Fibroblast of mammary gland (primary cell): Measurements from ENCODE around the gene DBET.
"Not testable (repeated sequence)": the region's sequence is repeated elsewhere in the genome, so short reads cannot be mapped to it uniquely, and the experiment has no call there.

Source experiments
- DNase-seq: peaks from one replicate; pipeline ENCODE4 v3.0.0-alpha.2; 2010; ENCODE audit warnings: low read depth
- H3K4me3 ChIP-seq: 2 replicates; pipeline ENCODE4 v1.5.1; 2011; ENCODE audit warnings: low read depth, mild to moderate bottlenecking, low read length, moderate library complexity; ENCODE audit not compliant: control insufficient read depth
- TF ChIP-seq, protein P1 (sequence below): conservative IDR thresholded peaks from 2 replicates; pipeline ENCODE4 v1.5.1; 2011; ENCODE audit warnings: low read depth, low read length, inconsistent platforms; ENCODE audit not compliant: control insufficient read depth, insufficient read depth

DBET gene

DNA sequence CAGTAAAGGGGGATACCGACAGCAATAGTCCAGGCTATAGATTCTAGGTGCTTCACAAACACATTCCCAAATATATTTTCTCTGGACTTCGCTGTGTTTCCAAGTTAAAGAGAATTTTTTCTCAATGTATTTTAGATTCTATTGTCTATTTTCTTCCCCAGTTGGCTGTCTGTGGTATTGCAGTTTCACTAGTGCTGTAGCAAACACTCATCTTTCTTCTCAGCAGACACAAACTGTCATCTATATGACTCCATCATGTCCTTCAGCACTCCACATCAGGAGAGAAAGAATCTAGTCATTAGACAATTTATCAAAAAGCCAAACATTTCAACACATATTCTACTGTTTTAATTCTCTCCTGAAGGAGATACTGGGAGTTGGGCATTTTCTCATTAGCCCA, at the start of gene DBET:
Gene DBET (plus strand): TSS at position 161 of the 400 bp plus-strand sequence.
- DNase-seq, result not testable (repeated sequence)

DNA sequence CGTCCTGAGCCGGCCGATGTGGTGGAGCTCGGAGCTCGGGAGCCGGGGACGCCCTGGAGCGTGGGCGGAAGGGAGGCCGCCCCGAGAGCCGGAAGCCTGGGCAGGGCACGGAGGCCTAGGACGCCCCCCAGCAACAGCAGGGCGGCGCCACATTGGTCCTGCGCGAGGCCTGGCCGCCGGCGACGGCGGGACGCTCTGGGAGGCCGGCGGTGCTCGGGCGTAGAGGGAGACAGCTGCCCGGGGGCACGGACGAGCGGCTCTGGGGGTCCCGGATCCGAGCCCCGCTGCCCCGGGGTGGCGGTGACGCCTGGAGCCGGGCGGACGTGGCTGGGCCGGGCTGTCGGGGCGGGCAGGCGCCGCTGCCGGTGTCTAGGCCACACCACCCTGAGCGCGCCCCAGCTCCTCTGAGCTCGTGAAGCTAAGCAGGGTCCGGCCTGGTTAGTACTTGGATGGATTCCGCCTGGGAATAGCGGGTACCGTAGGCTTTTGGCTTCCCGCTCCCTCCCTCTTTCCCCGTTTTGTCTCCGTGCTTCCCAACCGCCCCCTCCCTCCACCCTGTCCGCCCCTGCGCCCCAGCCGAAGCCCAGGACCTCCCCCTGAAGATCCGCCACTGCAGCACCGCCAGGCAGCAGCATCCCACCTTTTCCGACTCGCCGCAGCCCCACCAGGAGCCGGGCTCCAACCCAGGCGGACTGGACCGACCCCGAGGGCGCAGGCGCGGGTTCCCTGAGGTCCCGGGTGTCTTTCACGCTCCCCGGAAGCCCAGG, 49.3 kb upstream of the DBET start:
- H3K4me3 ChIP-seq, result no peak overlapping the region
- DNase-seq, result no peak
- TF ChIP-seq, protein P1, sequence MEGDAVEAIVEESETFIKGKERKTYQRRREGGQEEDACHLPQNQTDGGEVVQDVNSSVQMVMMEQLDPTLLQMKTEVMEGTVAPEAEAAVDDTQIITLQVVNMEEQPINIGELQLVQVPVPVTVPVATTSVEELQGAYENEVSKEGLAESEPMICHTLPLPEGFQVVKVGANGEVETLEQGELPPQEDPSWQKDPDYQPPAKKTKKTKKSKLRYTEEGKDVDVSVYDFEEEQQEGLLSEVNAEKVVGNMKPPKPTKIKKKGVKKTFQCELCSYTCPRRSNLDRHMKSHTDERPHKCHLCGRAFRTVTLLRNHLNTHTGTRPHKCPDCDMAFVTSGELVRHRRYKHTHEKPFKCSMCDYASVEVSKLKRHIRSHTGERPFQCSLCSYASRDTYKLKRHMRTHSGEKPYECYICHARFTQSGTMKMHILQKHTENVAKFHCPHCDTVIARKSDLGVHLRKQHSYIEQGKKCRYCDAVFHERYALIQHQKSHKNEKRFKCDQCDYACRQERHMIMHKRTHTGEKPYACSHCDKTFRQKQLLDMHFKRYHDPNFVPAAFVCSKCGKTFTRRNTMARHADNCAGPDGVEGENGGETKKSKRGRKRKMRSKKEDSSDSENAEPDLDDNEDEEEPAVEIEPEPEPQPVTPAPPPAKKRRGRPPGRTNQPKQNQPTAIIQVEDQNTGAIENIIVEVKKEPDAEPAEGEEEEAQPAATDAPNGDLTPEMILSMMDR, result no peak

More for the DNA sequence above, at the start of gene DBET:
- not testable (repeated sequence) for H3K4me3 ChIP-seq

DNA sequence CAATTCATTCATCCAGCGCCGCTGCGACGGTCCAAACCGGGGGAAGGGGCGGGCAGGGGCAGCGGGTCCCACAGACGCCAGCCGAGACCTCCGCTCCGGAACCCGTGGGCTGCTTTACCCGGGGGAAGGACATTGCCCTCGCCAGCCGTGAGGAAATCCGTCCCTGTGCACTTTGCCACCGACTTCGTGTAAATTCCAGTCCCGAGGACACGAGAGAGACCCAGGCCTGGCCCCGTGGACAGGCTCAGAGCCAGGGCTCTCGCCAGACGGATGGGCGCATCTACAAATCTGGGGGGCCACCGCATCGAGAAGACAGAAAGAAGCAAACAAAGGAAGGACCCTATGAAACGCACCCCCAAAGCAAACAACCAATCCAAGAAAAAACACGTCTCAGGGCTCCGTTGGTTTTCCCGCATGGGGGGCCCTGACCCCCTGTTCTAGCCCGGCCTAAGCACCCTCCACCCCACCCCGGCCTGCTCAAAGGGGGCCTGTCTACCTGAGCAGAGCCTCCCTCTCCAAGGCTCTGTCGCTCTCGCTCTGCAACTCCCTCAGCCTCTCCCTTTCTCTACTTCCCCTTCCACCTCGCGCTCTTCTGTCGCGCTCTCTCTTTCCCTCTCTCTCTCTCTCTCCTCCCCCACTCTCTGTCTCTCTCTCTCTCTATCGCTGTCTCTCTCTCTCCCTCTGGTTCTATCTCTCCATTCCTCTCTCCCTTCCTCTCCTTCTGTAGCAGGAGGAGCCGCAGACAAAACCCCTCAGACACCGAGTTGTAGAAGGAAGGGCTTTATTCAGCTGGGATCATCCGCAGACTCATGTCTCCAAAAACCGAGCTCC, 48.5 kb upstream of the DBET start:
- no peak overlapping the region for H3K4me3 ChIP-seq
- no peak for DNase-seq
- TF ChIP-seq, protein P1, result no peak

DNA sequence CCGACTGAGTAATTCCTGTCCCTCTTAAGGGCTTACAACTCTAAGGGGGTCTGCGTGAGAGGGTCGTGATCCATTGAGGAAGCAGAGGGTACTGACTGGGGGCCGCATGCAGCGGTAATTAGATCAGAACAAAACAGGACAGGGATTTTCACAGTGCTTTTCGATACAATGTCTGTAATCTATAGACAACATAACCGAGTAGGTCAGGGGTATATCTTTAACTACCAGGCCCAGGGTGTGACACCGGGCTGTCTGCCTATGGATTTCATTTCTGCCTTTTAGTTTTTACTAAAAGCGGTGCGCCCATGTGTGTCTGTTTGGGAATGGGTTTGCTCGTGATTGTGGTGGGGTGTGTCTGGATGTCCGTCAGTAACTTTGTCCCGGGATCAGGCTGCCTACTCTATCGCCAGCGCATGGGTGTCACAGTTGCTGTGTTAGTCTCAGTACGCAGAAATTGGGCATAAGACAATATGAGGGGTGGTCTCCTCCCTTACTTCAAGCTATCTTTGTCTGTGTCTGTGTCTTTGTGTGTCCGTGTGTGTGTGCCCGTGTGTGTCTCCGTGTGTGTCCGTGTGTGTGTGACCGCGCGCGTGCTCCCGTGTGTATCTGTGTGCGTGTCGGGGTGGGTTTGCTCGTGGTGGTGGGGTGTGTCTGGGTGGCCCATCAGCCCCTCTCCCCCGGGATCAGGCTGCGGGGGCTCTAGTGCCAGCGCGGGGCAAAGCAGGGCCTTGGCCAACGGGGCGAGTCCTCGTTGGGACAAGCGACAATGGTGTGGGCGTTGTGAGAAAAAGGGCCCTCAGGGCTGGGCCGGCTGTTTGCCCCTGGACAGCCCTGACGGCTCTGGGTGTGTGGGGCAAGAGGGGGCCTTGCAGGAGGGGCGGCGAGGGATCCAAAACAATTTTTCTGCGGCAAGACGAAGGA, 47.7 kb upstream of the DBET start:
- H3K4me3 ChIP-seq, result no peak overlapping the region
- TF ChIP-seq, protein P1, result no peak
- no peak for DNase-seq

DNA sequence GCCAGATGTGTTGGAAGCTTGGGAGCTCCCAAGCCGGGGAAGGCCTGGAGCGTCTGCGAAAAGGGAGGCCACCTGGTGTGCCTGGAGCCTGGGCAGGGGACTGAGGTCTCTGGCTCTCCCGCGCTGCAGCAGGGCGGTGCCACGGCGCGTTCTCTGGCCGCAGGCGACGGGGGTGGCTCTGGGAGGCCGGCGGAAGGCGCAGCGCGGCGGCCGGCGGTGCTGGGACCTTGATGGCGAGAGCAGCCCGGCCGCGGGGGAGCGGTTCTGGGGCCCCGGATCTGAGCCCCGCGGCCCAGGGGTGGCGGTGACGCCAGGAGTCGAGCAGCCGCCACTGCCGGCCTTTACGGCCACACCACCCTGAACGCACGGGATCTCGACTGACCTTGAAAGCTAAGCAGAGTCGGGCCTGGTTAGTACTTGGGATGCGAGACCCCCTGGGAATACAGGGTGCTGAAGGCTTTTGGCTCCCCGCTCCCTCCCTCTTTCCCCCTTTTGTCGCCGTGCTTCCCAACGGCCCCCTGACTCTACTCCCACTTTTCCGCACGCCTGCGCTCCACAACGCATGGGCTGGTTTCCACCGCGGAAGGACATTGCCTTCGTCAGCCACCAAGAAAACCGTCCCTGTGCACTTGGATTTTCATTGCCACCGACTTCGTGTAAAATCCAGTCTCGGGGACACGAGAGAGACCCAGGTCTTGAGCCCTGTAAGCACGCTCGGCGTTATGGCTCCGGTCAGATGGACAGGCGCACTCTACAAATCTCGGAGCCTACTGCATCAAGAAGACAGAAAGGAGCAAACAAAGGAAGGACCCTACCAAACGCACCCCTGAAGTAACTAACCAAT, 46.7 kb upstream of the DBET start:
- TF ChIP-seq, protein P1, result no peak
- DNase-seq, result no peak
- no peak overlapping the region for H3K4me3 ChIP-seq

DNA sequence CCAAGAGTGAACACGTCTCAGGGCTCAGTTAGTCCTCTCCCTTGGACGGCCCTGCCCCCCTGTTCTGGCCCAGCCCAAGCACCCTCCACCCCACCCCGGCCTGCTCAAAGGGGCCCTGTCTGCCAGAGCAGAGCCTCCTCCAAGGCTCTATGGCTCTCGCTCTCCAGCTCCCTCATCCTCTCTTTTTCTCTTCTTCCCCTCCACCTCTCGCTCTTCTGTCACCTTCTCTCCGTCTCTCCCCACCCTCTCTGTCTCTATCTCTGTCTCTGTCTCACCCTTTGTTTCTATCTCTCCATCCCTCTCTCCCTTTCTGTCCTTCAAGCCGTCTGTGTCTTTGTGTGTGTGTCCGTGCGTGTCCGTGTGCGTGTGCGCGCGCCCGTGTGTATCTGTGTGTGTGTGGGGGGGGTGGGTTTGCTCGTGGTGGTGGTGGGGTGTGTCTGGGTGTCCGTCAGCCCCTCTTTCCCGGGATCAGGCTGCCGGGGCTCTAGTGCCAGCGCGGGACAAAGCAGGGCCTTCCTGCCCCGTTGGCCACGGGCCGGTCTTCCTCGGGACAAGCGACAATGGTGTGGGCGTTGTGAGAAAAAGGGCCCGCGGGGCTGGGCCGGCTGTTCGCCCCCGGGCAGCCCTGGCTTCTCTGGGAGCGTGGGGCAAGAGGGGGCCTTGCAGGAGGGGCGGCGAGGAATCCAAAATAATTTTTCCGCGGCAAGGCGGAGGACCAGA, 45.9 kb upstream of the DBET start:
- no peak for DNase-seq
- TF ChIP-seq, protein P1, result no peak
- no peak overlapping the region for H3K4me3 ChIP-seq
